GM21447 (cell line): ENCODE data around the gene PMS2.
"Not testable (repeated sequence)": the region's sequence is repeated elsewhere in the genome, so short reads cannot be mapped to it uniquely, and the experiment has no call there.

Experiments used
- ATAC-seq: cut with Tn5 transposase; IDR thresholded peaks from one replicate; pipeline ENCODE4 v1.9.1; 2021; ENCODE audit not compliant: unreplicated experiment

The PMS2 gene, protein sequence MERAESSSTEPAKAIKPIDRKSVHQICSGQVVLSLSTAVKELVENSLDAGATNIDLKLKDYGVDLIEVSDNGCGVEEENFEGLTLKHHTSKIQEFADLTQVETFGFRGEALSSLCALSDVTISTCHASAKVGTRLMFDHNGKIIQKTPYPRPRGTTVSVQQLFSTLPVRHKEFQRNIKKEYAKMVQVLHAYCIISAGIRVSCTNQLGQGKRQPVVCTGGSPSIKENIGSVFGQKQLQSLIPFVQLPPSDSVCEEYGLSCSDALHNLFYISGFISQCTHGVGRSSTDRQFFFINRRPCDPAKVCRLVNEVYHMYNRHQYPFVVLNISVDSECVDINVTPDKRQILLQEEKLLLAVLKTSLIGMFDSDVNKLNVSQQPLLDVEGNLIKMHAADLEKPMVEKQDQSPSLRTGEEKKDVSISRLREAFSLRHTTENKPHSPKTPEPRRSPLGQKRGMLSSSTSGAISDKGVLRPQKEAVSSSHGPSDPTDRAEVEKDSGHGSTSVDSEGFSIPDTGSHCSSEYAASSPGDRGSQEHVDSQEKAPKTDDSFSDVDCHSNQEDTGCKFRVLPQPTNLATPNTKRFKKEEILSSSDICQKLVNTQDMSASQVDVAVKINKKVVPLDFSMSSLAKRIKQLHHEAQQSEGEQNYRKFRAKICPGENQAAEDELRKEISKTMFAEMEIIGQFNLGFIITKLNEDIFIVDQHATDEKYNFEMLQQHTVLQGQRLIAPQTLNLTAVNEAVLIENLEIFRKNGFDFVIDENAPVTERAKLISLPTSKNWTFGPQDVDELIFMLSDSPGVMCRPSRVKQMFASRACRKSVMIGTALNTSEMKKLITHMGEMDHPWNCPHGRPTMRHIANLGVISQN

DNA sequence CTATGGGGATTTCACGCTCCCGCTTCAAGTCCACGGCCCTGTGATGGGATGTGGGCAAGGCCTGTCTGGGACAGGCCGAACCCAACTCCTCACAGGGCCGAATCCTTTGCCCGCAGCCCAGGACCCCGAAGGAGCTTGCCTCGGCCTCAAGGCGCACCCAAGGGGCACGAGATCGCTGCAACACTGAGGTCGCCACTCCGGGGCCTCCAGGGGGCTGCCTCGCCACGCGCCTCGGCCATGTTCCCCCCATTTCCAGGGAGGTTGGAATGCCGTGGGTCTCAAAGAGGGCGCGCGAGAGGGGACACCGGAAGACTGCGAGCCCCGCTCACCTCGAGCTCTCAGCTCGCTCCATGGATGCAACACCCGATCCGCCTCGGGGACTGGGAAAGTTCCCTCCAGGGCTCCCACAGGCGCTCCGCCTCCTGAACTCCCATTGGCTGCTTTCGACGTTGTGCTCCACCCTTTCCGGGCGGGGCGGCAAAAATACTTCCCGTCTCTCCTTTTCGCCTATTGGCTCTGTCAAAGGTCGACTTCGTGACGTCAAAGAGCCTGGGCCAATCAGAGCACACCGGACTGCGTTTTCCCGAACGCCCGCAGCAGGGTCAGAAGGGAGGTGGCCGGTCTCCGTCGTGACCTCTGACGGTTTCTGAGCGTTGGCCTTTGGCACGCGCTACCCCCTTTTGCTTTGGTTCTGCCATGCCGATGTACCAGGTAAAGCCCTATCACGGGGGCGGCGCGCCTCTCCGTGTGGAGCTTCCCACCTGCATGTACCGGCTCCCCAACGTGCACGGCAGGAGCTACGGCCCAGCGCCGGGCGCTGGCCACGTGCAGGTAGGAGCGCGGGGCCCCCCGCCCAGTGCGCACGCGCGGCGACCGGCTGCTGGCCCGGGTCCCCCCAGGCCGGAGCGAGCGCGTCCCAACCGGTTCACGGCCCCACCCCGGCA lies at the start of gene PMS2, which contains the start of gene AIMP2:
Gene PMS2 (minus strand): TSS at position 382 of the 944 bp plus-strand sequence. CDS start 30 bp downstream, at position 352.
Gene AIMP2 (plus strand): TSS at position 605 of the 944 bp plus-strand sequence. CDS start 92 bp downstream, at position 697.
- peak; percentile 93 for ATAC-seq

DNA sequence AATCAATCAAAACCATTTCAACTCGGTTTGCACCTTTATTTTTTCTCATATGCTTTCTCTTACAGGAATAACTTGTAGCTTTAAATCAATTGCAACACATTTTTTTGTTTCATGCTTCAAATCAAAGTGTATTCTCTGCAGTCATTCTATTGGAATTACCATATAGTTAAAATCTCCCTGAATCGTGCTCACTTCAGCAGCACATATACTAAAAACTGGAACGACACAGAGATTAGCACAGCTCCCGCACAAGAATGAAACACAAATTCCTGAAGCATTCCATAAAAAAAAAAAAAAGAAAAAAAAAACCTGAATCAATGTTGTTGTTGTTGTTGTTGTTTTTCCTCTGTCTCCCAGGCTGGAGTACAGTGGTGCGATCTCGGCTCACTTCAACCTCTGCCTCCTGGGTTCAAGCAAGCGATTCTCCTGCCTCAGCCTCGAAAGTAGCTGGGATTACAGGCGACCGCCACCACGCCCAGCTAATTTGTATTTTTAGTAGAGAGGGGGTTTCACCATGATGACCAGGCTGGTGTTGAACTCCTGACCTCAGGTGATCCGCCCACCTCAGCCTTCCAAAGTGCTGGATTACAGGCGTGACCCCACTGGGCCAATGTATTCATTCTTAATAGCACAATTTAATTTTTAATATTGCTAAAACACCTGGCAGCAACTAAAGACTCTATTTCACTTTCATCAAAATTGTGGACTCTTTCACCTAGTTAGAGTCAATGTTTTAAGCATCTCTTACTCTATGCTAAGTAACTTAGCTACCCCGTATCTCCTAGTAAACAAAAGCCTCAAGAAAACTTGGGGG lies 48.7 kb upstream of the PMS2 start:
- ATAC-seq, result no peak

DNA sequence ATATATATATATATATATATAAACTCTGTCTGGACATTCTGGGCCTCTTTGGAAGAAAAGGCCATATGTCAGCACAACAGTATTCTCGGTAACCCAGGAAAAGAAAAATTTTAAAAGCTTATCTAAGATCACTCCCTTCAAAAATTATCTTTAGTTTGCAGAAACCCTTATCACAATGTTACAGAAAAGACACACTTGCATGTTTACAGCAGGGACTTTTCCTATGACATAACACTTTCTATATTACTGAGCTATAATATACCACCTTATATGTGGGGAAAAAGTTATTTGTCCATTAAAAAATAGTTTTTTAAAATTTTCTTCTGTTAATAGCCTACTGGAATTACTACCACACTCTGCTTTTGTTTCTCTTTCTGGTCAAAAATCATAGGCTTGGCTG lies 47.8 kb upstream of the PMS2 start:
- ATAC-seq, result no peak

DNA sequence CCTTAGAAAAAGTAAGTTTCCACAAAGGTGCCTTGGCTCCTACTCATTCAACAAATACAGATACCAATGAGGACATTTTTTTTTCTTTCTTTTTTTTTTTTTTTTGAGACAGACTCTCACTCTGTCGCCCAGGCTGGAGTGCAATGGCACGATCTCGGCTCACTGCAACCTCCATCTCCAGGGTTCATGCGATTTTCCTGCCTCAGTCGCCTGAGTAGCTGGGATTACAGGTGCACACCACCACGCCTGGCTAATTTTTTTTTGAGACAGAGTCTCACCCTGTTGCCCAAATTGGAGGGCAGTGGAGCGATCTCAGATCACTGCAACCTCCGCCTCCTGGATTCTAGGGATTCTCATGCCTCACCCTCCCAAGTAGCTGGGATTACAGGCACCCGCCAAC lies 42.3 kb upstream of the PMS2 start:
- ATAC-seq, result not testable (repeated sequence)

DNA sequence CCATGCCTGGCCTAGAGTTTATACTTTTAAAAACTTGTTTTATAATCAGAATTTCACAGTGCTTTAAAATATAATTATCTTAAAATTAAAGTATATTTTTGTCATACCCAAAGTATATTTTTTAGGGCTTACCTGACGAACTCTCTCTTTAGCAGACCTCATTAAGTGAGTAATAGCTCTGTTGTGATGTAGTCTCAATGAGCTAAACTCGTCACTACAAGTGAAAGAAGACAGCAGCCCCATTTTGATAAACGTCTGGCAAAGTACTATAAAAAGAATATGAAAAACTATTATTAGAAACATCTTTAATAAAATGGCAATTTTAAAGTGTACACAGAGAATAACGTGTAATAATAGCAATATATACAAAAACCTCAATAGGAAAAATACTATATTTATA lies 40.9 kb upstream of the PMS2 start:
- no peak for ATAC-seq

DNA sequence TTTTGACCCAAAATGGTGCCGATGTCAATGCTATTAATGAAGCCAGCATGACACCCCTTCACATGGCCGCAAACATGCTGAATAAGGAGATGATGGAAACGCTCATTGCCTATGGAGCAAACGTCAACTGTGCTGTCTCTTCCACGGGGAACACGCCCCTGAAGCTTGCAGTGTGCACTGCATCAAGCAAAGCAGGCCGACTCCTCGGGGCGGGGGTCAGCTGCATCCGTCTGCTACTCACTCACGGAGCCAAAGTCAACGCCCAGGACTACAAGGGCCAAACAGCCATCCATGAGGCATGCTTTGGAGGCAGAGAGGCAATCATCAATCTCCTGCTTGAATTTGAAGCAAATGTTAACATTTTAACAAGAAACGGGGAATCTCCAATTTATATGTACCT lies 26.8 kb upstream of the PMS2 start:
- no peak for ATAC-seq

DNA sequence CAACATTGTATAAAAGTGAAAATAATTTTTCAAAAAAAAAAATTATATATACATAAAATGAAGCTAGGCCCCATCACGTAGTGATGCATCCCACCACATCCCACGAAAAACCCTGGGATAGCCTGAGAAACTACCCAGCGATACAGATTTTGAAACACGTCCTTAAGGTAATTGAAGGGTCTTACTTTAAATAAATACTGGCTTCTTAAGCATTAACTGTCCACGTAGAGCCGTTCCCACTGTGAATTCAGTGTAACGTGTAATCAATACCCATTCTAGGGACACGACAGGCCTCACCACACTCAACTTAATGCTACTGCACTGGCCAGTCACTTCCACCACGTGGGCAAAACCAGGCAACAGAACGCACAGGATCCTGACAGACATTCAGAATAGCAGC lies 26.3 kb upstream of the PMS2 start:
- no peak for ATAC-seq

DNA sequence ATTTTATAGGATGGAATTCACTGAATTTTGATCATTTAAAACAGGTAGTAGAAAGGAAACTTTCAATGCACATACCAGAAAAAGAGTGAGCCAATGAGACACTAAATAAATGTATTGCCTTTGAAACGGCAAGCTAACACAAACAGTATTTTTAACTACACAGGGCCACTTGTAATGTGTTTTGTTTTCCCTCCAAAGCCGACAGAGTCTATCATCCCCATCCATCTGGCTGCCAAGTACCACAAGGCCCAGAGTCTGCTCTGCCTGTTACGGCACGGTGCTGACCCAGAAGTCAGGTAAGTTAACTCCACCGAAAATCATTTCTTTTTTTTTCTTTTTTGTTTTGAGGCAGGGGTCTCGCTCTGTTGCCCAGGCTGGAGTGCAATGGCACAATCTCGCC lies 23.8 kb upstream of the PMS2 start:
- no peak for ATAC-seq

DNA sequence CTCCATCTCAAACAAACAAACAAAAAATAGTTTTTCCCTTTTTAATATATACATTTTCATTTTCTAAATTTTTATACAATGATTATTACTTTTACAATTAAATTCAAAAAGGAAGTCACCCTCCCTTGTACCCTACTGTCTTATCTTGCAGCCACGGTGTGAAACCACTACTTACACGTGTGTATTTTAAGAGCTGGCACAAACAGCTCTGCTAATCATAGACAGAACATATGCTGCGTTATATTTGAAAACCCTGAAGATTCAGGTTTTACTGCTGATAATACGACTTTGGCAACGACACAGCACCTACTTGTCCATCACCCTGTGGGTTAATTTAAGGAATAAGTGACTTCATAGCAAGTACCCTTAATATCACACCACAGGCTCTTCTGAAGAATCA lies 23.3 kb upstream of the PMS2 start:
- no peak for ATAC-seq

DNA sequence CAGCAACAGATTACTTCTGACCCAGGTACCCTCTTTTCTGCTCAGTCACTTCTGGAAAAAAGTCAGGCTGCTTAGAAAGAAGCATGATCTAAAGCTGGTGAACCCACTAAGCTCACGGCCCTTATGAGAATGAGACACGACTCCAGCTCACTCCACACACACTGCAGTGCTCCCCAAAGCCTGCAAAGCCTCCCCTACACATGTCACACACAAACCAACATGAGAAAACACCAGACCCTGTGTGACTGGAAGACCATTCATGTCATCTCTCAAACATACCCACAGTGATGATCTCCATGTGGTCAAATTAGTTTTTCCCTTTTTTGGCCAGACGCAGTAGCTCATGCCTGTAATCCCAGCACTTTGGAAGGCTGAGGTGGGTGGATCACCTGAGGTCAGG lies 22.7 kb upstream of the PMS2 start:
- ATAC-seq, result no peak

DNA sequence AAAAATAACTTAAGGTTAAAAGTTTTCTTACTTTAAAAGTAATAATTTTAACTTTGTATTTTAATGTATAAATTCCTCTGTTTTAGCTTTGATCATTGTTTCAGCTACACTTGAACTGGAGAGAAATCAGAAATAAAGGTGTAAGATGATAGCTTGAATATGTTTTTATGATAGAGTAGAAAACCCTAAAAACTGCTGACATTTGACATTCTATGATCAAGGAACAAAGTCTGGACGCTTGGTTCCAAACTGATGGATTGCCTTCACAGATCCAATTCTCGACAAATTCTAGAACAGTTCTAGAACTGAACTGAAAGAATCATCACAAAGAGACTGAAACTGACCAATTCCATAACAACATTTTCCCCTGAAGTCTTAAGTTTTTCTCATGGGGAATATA lies 22.1 kb upstream of the PMS2 start, which contains the start of gene ANKRD61:
Gene ANKRD61 (plus strand): TSS at position 389 of the 400 bp plus-strand sequence. CDS start 0 bp downstream, at position 389.
- no peak for ATAC-seq

DNA sequence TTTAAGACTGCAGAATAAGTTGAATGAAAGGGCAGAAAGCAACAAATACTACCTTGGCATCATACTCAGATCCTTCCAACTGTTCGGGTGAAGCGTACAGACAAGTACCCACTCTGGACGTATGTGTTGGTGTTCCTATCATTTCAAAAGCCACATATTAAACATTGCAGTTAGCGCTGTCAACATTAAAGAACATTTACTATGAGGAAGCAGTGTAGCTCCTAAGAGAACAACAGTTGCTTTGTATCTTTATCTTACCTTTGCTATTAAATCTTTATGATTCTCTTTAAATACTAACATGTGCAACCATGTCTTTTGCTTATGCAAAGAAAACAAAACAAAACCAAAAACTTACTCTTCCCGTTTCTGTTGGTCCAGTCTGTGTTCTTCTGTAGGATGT lies 19.7 kb upstream of the PMS2 start:
- no peak for ATAC-seq

DNA sequence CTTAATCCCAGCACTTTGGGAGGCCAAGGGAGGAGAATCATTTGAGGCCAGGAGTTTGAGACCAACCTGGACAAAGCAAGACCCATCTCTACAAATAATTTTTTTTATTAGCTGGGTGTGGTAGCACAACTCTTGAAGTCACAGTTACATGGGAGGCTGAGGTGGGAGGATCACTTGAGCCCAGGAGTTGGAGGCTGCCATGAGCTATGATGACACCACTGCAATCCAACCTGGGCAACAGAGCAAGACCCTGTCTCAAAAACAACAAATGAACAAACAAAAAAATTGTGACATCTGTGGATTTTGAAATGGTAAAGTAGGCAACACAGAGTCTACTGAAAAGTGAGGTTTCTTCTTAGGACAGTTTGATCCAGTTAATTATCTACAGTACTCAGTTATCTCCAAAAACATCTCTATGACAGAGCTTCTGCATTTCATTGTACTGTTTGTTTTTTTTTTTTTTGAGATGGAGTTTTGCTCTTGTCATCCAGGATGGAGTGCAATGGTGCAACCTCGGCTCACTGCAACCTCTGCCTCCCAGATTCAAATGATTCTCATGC lies 19.0 kb upstream of the PMS2 start:
- no peak for ATAC-seq

DNA sequence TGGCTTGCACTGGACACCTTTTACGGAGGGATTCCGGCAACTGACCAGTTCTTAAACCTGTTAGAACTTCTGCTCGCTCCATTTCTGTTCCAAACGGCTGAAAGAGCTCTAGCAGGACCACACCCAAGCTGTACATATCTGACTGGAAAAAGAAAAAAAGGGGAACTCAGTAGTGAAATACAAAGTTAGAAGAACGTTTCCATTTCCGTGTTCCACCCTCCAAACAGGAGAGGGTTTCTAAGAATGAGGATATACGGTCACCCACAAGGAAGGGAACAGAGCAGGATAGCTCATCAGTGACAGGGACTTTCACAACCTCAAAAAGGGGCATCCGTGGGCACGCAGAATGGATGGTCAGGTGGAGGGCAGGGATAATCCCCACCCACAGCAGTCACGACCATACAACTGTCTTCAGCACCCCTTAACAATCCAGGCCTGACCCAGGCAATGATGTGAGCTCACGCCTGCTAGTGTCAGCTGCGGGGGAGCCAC lies 18.0 kb upstream of the PMS2 start:
- ATAC-seq, result no peak

DNA sequence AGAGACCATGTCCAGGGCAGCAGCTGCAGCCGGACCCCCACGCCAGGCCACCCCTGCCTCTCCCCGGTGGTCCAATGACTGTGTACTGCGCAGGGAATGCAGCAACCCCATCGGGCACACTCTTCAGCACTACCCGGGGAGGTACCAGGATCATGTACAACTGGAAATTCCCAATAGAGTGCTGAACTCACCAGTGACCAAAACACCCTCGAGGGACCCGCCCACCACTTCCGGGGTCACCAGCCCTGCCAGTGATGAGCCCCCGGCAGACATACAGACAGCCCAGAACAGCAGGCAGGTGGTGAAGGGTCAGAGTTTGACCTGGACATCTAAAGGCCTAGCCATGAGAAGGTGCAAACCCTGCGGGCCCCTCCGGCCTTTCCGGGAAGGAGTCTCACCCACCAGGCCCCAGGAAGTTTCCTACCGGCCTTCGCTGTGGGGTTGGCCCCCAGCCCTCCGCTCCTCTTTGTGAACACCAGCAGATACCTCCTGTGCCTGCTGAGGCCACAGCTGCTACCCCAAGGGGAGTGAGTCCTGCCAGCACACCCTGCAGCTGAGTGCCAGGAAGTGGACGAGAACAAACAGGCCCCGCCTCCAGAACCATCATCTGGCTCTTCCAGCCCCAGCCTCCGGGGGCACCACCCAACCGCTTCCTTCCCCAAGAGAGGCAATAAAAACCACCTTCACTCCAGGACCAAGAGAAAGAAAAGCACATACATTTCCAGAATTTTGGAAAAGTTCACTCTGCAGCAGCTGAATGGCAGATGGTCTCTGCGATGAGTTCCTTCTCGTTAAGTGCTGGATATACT lies 17.4 kb upstream of the PMS2 start:
- ATAC-seq, result peak; percentile 88

DNA sequence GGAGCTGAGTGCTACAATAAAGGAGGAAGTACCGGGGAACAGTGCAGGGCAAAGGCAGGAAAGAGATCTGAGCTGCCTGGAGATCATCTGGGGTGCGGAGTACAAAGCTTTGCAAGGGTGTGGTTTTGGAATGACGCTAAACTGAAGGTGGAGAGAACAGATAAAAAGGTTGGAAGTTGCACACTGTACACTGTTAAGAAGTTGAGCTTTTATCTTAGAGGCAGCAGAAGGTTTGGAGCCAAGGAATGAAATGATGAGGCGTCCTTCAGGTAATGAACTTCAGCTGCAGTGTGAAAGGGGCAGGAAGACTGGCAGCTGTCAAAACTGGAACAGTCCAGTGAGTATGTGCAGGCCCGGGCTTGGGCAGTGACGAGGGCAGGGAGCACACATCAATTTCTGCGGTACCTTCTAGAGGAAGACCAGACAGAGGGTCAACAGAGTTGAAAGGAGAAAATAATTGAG lies 15.2 kb upstream of the PMS2 start:
- ATAC-seq, result no peak

DNA sequence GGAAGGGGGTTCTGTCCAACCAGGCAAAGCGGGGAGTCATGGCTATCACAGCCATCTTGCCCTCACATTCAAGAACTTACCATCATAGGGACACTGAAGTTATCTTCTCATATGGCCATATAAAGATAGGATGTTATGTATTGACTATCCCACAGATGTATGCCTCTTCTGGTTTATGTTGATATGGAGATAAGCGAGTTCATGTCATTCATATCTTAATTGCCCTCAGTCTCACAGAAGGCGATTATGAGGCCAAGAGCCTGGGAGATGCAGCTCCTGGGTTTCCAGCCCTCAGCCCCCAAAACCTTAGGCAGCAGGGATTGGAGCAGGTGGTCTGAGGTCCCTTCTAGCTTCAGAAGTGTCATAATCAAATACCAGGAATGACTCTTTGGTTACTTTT lies 13.9 kb upstream of the PMS2 start:
- ATAC-seq, result no peak
